GM12878 (cell line): ENCODE results near the gene CCM2. TPM values are rescaled to one million over a fixed set of nuclear protein-coding genes. Genes with fewer than 3 reads are reported as not detected.

Experiments
- ATAC-seq: fragments of 200-7000 bp; cut with Tn5 transposase; 3 replicates; pipeline ENCODE4 v1.9.1; 2020; ENCODE audit warnings: mild to moderate bottlenecking, moderate library complexity
- BruUV-seq: library from RNA; stranded (reverse); fragments of 400-500 nt; replicated peaks from 2 replicates; lab custom pipeline; 2021; lab: Mats Ljungman, UMichigan
- CTCF ChIA-PET: fragments of 300-600 bp; sonication (Branson Sonifier 250); formaldehyde crosslinking; extraction: SDS; loops from one replicate; lab custom pipeline; 2021; ENCODE audit warnings: inconsistent platforms; lab: Yijun Ruan, JAX
- POLR2A ChIA-PET: fragments of 350-600 bp; formaldehyde crosslinking; extraction: SDS; loops from one replicate; lab custom pipeline; 2021; ENCODE audit warnings: inconsistent platforms; lab: Charles Lee
- RAD21 ChIA-PET: fragments of 300-600 bp; sonication (Branson Sonifier 250); formaldehyde crosslinking; loops from one replicate; lab custom pipeline; 2023; ENCODE audit warnings: antibody characterized with exemption; ENCODE audit not compliant: unreplicated experiment; lab: Charles Lee
- SMC1A ChIA-PET: fragments of 300-600 bp; sonication (Branson Sonifier 250); formaldehyde crosslinking; loops from one replicate; lab custom pipeline; 2023; ENCODE audit not compliant: unreplicated experiment, uncharacterized antibody; lab: Charles Lee
- DNase-seq: peaks from one replicate; pipeline ENCODE4 v3.0.0-alpha.2; 2011; ENCODE audit warnings: low read depth, low spot score
- FAIRE-seq: peaks from 3 replicates; lab custom pipeline; 2011; peaks lifted over from hg19 to GRCh38; lab: Jason Lieb, UNC
- H2AFZ ChIP-seq: 2 replicates; pipeline ENCODE4 v1.6.0; 2011; ENCODE audit warnings: low read depth, low read length, control low read depth; ENCODE audit not compliant: control insufficient read depth
- H3K27ac ChIP-seq: 2 replicates; pipeline ENCODE4 v1.5.1; 2011; ENCODE audit warnings: control low read depth; ENCODE audit not compliant: control insufficient read depth, insufficient read depth
- H3K27me3 ChIP-seq, 2 experiments: replicated peaks in 1 of 2; 2 replicates each; pipeline versions ENCODE4 v1.6.0 to v1.6.1; 2011; ENCODE audit warnings: low read length in 1 of 2; ENCODE audit not compliant: control insufficient read depth in 2 of 2, insufficient read depth in 2 of 2
- H3K36me3 ChIP-seq, 2 experiments: 2 replicates each; pipeline ENCODE4 v1.5.1; 2011; ENCODE audit warnings: low read length in 1 of 2; ENCODE audit not compliant: control insufficient read depth in 2 of 2, insufficient read depth in 2 of 2
- H3K4me1 ChIP-seq: 2 replicates; pipeline ENCODE4 v1.6.1; 2011; ENCODE audit warnings: mild to moderate bottlenecking, low read length, moderate library complexity, mixed read lengths; ENCODE audit not compliant: control insufficient read depth, insufficient read depth
- H3K4me2 ChIP-seq: 2 replicates; pipeline ENCODE4 v1.6.0; 2011; ENCODE audit warnings: control low read depth; ENCODE audit not compliant: control insufficient read depth, insufficient read depth
- H3K4me3 ChIP-seq: fragments of 200-600 bp; sonication (generic); 2 replicates; pipeline ENCODE4 v1.5.1; 2016
- H3K79me2 ChIP-seq: 2 replicates; pipeline ENCODE4 v1.6.0; 2011; ENCODE audit warnings: low read length; ENCODE audit not compliant: control insufficient read depth, insufficient read depth
- H3K9ac ChIP-seq: 2 replicates; pipeline ENCODE4 v1.8.0; 2011; ENCODE audit warnings: low read length, control low read depth, mixed read lengths; ENCODE audit not compliant: control insufficient read depth, insufficient read depth
- H3K9me3 ChIP-seq: replicated peaks from 3 replicates; pipeline ENCODE4 v1.5.1; 2011; ENCODE audit warnings: mild to moderate bottlenecking, low read length; ENCODE audit not compliant: control insufficient read depth, insufficient read depth
- H4K20me1 ChIP-seq: 2 replicates; pipeline ENCODE4 v1.6.0; 2011; ENCODE audit not compliant: control insufficient read depth, insufficient read depth
- ASH2L ChIP-seq: fragments of 300-600, 200-600 bp; sonication (generic); IDR thresholded peaks from 2 replicates; pipeline ENCODE4 v1.6.1; 2017; ENCODE audit warnings: low read depth, mild to moderate bottlenecking, borderline replicate concordance
- BACH1 ChIP-seq: fragments of 450-650 bp; IDR thresholded peaks from 2 replicates; pipeline ENCODE4 v1.6.1; 2017; ENCODE audit warnings: mild to moderate bottlenecking, borderline replicate concordance
- BHLHE40 ChIP-seq, 2 experiments: fragments of 450-650 bp in 1 of 2; IDR thresholded peaks; 2 replicates each; pipeline ENCODE4 v1.6.1; 2011 to 2017; ENCODE audit warnings: low read depth in 2 of 2, borderline replicate concordance in 1 of 2, improper control_type of control experiment in 1 of 2, low read length in 1 of 2, mild to moderate bottlenecking in 1 of 2
- CHD1 ChIP-seq: IDR thresholded peaks from 2 replicates; pipeline ENCODE4 v1.6.1; 2012; ENCODE audit warnings: low read depth, low read length, improper control_type of control experiment
- CREM ChIP-seq: IDR thresholded peaks from 2 replicates; pipeline ENCODE4 v1.6.1; 2014; ENCODE audit warnings: antibody characterized with exemption, low read depth
- FOXK2 ChIP-seq: fragments of 450-650 bp; IDR thresholded peaks from 2 replicates; pipeline ENCODE4 v1.6.1; 2017; ENCODE audit warnings: mild to moderate bottlenecking, moderate library complexity
- KLF5 ChIP-seq: fragments of 450-650 bp; IDR thresholded peaks from 2 replicates; pipeline ENCODE4 v1.6.1; 2014; ENCODE audit warnings: mild to moderate bottlenecking; ENCODE audit not compliant: partially characterized antibody
- MYB ChIP-seq: fragments of 150-350 bp; IDR thresholded peaks from 2 replicates; pipeline ENCODE4 v1.6.1; 2014; ENCODE audit warnings: mild to moderate bottlenecking, low read depth, low read length, borderline replicate concordance
- PML ChIP-seq: IDR thresholded peaks from 2 replicates; pipeline ENCODE4 v1.6.1; 2012; ENCODE audit warnings: low read length, inconsistent platforms
- RAD51 ChIP-seq: fragments of 450-650 bp; IDR thresholded peaks from 2 replicates; pipeline ENCODE4 v1.6.1; 2016; ENCODE audit warnings: moderate library complexity, mild to moderate bottlenecking, inconsistent platforms
- RELB ChIP-seq: fragments of 450-650 bp; IDR thresholded peaks from 2 replicates; pipeline ENCODE4 v1.6.1; 2017; ENCODE audit warnings: low read depth, mild to moderate bottlenecking, moderate library complexity
- SMAD5 ChIP-seq: IDR thresholded peaks from 2 replicates; pipeline ENCODE4 v1.6.1; 2016; ENCODE audit warnings: antibody characterized with exemption, low read depth
- SMARCA5 ChIP-seq: fragments of 450-650 bp; IDR thresholded peaks from 2 replicates; pipeline ENCODE4 v1.6.1; 2017; ENCODE audit warnings: mild to moderate bottlenecking
- STAT1 ChIP-seq: fragments of 450-650 bp; conservative IDR thresholded peaks from 2 replicates; pipeline ENCODE4 v1.6.1; 2014; ENCODE audit warnings: antibody characterized with exemption, mild to moderate bottlenecking
- SUPT20H ChIP-seq: IDR thresholded peaks from 2 replicates; pipeline ENCODE4 v1.6.1; 2011; ENCODE audit warnings: low read depth, mild to moderate bottlenecking, low read length, moderate library complexity, borderline replicate concordance; ENCODE audit not compliant: control insufficient read depth
- SUZ12 ChIP-seq: fragments of 200-600 bp; sonication (generic); IDR thresholded peaks from one replicate; pipeline ENCODE4 v1.6.1; 2018; ENCODE audit warnings: antibody characterized with exemption, mild to moderate bottlenecking; ENCODE audit not compliant: unreplicated experiment
- TARDBP ChIP-seq: IDR thresholded peaks from 2 replicates; pipeline ENCODE4 v1.6.1; 2016; ENCODE audit warnings: borderline replicate concordance
- ZBTB33 ChIP-seq: fragments of 450-650 bp; IDR thresholded peaks from 2 replicates; pipeline ENCODE4 v1.6.1; 2017; ENCODE audit warnings: mild to moderate bottlenecking
- WGBS: methylation state at CpG from one replicate; pipeline ENCODE4 v1.1.6; 2016; ENCODE audit warnings: low lambda C conversion rate; ENCODE audit not compliant: insufficient replicate concordance, insufficient coverage; ENCODE audit errors: missing lambda C conversion rate; 5-methylcytosine and 5-hydroxymethylcytosine counted together
- in situ Hi-C: fragments of 300-500 bp; cut with MboI; formaldehyde crosslinking; loops from 9 replicates; pipeline ENCODE4 v1.14.3; 2018; ENCODE audit warnings: mixed read lengths
- intact Hi-C: fragments of 100-400 bp; cut with micrococcal nuclease; formaldehyde crosslinking; loops from one replicate; pipeline ENCODE4 v1.14.2; 2022; ENCODE audit not compliant: unreplicated experiment
- polyA plus RNA-seq, 11 experiments: library from polyadenylated mRNA; depleted of rRNA in 4 of 11; unstranded in 6 of 11; stranded (reverse) in 5 of 11; fragments of >200 nt; fragmentation: Nextera tagmentation in 4 of 11; fragmentation: Illumina TruSeq in 1 of 11; extraction: Ambion mirVana in 4 of 11; extraction: Trizol in 1 of 11; gene quantifications; 1 replicate in 1 of 11; 2 replicates in 10 of 11; pipeline versions ENCODE4 v1.2.1 to v1.2.3, GENCODE V29; 2011 to 2016; ENCODE audit warnings: inconsistent platforms in 2 of 11, missing spikeins in 2 of 11, low read depth in 1 of 11
- total RNA-seq, 4 experiments: library from RNA; depleted of rRNA in 3 of 4; stranded (reverse); fragments of >200 nt in 3 of 4; fragmentation: Illumina TruSeq in 1 of 4; extraction: Trizol in 1 of 4; gene quantifications; 2 replicates each; pipeline versions ENCODE4 v1.2.1 to v1.2.3, GENCODE V29; 2013 to 2021

Gene CCM2
- total and polyA plus RNA-seq, 10 of the 15 experiments (the other 5 are each of a cell fraction or from before 2014, with no cell fraction given), result 1.00 to 82.3 (median 48.7) TPM

GRCh38 chr7:45102785-45103712 is 103.0 kb downstream of the CCM2 start:
- intact Hi-C loops, result no loop called here

More at GRCh38 chr7:45102785-45103712, 103.0 kb downstream of the CCM2 start:
- FAIRE-seq (no peak), ATAC-seq (no peak), DNase-seq (no peak)
- Histone ChIP-seq H3K4me3 (no peak overlapping the region), H3K79me2 (peaks cover 17% of the 10 kb centered on the region), H3K27me3 (no peaks in the 10 kb centered on the region), H2AFZ (no peak overlapping the region), H4K20me1 (peaks cover 6% of the 10 kb centered on the region; the same call in 1 of the 2 replicates), H3K36me3 (peaks cover 49 to 57% of the 10 kb centered on the region in 2 experiments), H3K9ac (no peak overlapping the region), H3K27ac (no peak overlapping the region), H3K9me3 (no peaks in the 10 kb centered on the region), H3K4me1 (no peaks in the 10 kb centered on the region), H3K4me2 (no peak overlapping the region)
- no TSS peak for BruUV-seq
- TF ChIP-seq MYB (no peak), PML (no peak), BACH1 (no peak), SMARCA5 (no peak), BHLHE40 (IDR thresholded peaks at IDR 0.05; ENCODE audit: borderline replicate concordance in 1 of 2, low read depth in 2 of 2, low read length in 1 of 2) (no peak), CREM (no peak), ASH2L (no peak), ZBTB33 (no peak), TARDBP (no peak), KLF5 (no peak), FOXK2 (no peak), SUPT20H (no peak), STAT1 (no peak), SUZ12 (no peak), RAD51 (no peak), CHD1 (no peak), SMAD5 (no peak), RELB (no peak)
- ChIA-PET RAD21 (no interaction called here), CTCF (no interaction called here), SMC1A (no interaction called here), POLR2A (no interaction called here)
- in situ Hi-C loops, result no loop called here
- WGBS, result 85% methylated on average over 12 of the region's 14 CpGs
